HEK293 (cell line): ENCODE data around the gene KIF12.

Experiments
- CTCF ChIA-PET: fragments of 350-600 bp; formaldehyde crosslinking; extraction: SDS; loops from one replicate; lab custom pipeline; 2021; ENCODE audit warnings: antibody characterized with exemption; lab: Yijun Ruan, JAX
- POLR2A ChIA-PET: fragments of 300-600 bp; formaldehyde crosslinking; extraction: SDS; loops from one replicate; lab custom pipeline; 2020; ENCODE audit warnings: antibody characterized with exemption, inconsistent platforms; lab: Yijun Ruan, JAX
- H3K27ac ChIP-seq: fragments of 200-500 bp; sonication (Bioruptor generic); 2 replicates; pipeline ENCODE4 v1.5.1; 2014; ENCODE audit warnings: low read depth, low read length, control low read depth, inconsistent platforms; ENCODE audit errors: extremely low read depth
- H3K36me3 ChIP-seq, 2 experiments: fragments of 200-500 bp in 1 of 2; sonication (Bioruptor generic) in 1 of 2; 1 replicate in 1 of 2; 2 replicates in 1 of 2; pipeline ENCODE4 v1.5.1; 2014 to 2017; ENCODE audit warnings: inconsistent platforms in 2 of 2, low read length in 2 of 2; ENCODE audit not compliant: control insufficient read depth in 2 of 2, insufficient read depth in 1 of 2
- H3K4me1 ChIP-seq: fragments of 200-500 bp; sonication (Bioruptor generic); 2 replicates; pipeline ENCODE4 v1.5.1; 2014; ENCODE audit warnings: mild to moderate bottlenecking, low read length, inconsistent platforms; ENCODE audit not compliant: control insufficient read depth, insufficient read depth
- H3K4me3 ChIP-seq: 2 replicates; pipeline ENCODE4 v1.5.1; 2011; ENCODE audit warnings: low read depth, mild to moderate bottlenecking, control low read depth, low read length, moderate library complexity
- H3K9me3 ChIP-seq: fragments of 200-500 bp; sonication (Bioruptor generic); 2 replicates; pipeline ENCODE4 v1.5.1; 2014; ENCODE audit warnings: low read depth, low read length, inconsistent platforms; ENCODE audit not compliant: control insufficient read depth, insufficient read depth
- GLI4 ChIP-seq: fragments of 450-650 bp; formaldehyde crosslinking; IDR thresholded peaks from 2 replicates; pipeline ENCODE4 v1.5.1; 2016; ENCODE audit warnings: missing biosample characterization, missing genetic modification characterization
- MZF1 ChIP-seq: fragments of 450-650 bp; formaldehyde crosslinking; IDR thresholded peaks from 2 replicates; pipeline ENCODE4 v1.5.1; 2017; ENCODE audit warnings: missing biosample characterization, missing genetic modification characterization, borderline replicate concordance
- OVOL3 ChIP-seq: fragments of 450-650 bp; formaldehyde crosslinking; IDR thresholded peaks from 2 replicates; pipeline ENCODE4 v1.5.1; 2016; ENCODE audit warnings: missing biosample characterization, missing genetic modification characterization
- PATZ1 ChIP-seq: fragments of 450-650 bp; formaldehyde crosslinking; IDR thresholded peaks from 2 replicates; pipeline ENCODE4 v1.5.1; 2016; ENCODE audit warnings: missing biosample characterization, missing genetic modification characterization
- SALL2 ChIP-seq: fragments of 450-650 bp; formaldehyde crosslinking; IDR thresholded peaks from 2 replicates; pipeline ENCODE4 v1.5.0; 2017; ENCODE audit warnings: missing biosample characterization, mild to moderate bottlenecking, missing genetic modification characterization, borderline replicate concordance
- ZIC2 ChIP-seq: fragments of 450-650 bp; formaldehyde crosslinking; IDR thresholded peaks from 2 replicates; pipeline ENCODE4 v1.5.1; 2016; ENCODE audit warnings: missing biosample characterization, missing genetic modification characterization
- ZNF10 ChIP-seq: fragments of 450-650 bp; formaldehyde crosslinking; IDR thresholded peaks from 2 replicates; pipeline ENCODE4 v1.5.1; 2017; ENCODE audit warnings: missing biosample characterization, missing genetic modification characterization
- ZNF121 ChIP-seq: fragments of 450-650 bp; formaldehyde crosslinking; IDR thresholded peaks from 2 replicates; pipeline ENCODE4 v1.5.1; 2016; ENCODE audit warnings: missing biosample characterization, missing genetic modification characterization
- ZNF133 ChIP-seq: fragments of 450-650 bp; formaldehyde crosslinking; IDR thresholded peaks from 2 replicates; pipeline ENCODE4 v1.5.1; 2016; ENCODE audit warnings: missing biosample characterization, missing genetic modification characterization
- ZNF138 ChIP-seq: fragments of 450-650 bp; formaldehyde crosslinking; IDR thresholded peaks from 2 replicates; pipeline ENCODE4 v1.5.1; 2016; ENCODE audit warnings: missing biosample characterization, missing genetic modification characterization, borderline replicate concordance
- ZNF335 ChIP-seq: fragments of 450-650 bp; formaldehyde crosslinking; conservative IDR thresholded peaks from 2 replicates; pipeline ENCODE4 v1.5.1; 2016; ENCODE audit warnings: missing biosample characterization, missing genetic modification characterization
- ZNF366 ChIP-seq: fragments of 450-650 bp; formaldehyde crosslinking; conservative IDR thresholded peaks from 2 replicates; pipeline ENCODE4 v1.5.1; 2016; ENCODE audit warnings: missing biosample characterization, missing genetic modification characterization
- ZNF548 ChIP-seq: fragments of 450-650 bp; formaldehyde crosslinking; IDR thresholded peaks from 2 replicates; pipeline ENCODE4 v1.5.1; 2016; ENCODE audit warnings: missing biosample characterization, missing genetic modification characterization
- ZNF600 ChIP-seq: fragments of 450-650 bp; formaldehyde crosslinking; IDR thresholded peaks from 2 replicates; pipeline ENCODE4 v1.5.1; 2016; ENCODE audit warnings: missing biosample characterization, missing genetic modification characterization
- ZNF610 ChIP-seq: fragments of 450-650 bp; formaldehyde crosslinking; IDR thresholded peaks from 2 replicates; pipeline ENCODE4 v1.5.1; 2016; ENCODE audit warnings: missing biosample characterization, missing genetic modification characterization, borderline replicate concordance
- ZNF629 ChIP-seq: fragments of 450-650 bp; formaldehyde crosslinking; IDR thresholded peaks from 2 replicates; pipeline ENCODE4 v1.5.1; 2017; ENCODE audit warnings: missing biosample characterization, missing genetic modification characterization
- ZNF701 ChIP-seq: fragments of 450-650 bp; formaldehyde crosslinking; IDR thresholded peaks from 2 replicates; pipeline ENCODE4 v1.5.1; 2016; ENCODE audit warnings: missing biosample characterization, missing genetic modification characterization
- ZNF707 ChIP-seq: fragments of 450-650 bp; formaldehyde crosslinking; IDR thresholded peaks from 2 replicates; pipeline ENCODE4 v1.5.1; 2016; ENCODE audit warnings: missing biosample characterization, missing genetic modification characterization
- ZNF837 ChIP-seq: fragments of 450-650 bp; formaldehyde crosslinking; IDR thresholded peaks from 2 replicates; pipeline ENCODE4 v1.5.1; 2016; ENCODE audit warnings: missing biosample characterization, missing genetic modification characterization
- ZNF843 ChIP-seq: fragments of 450-650 bp; formaldehyde crosslinking; IDR thresholded peaks from 2 replicates; pipeline ENCODE4 v1.5.1; 2016; ENCODE audit warnings: missing biosample characterization, missing genetic modification characterization
- ZSCAN16 ChIP-seq: fragments of 450-650 bp; formaldehyde crosslinking; IDR thresholded peaks from 2 replicates; pipeline ENCODE4 v1.5.1; 2016; ENCODE audit warnings: missing biosample characterization, missing genetic modification characterization
- TF ChIP-seq, protein P1 (sequence below): fragments of 450-650 bp; formaldehyde crosslinking; IDR thresholded peaks from 2 replicates; pipeline ENCODE4 v1.5.1; 2016; ENCODE audit warnings: missing biosample characterization, missing genetic modification characterization
- TF ChIP-seq, protein P2 (sequence below): fragments of 450-650 bp; formaldehyde crosslinking; IDR thresholded peaks from 2 replicates; pipeline ENCODE4 v1.5.1; 2017; ENCODE audit warnings: missing biosample characterization, missing genetic modification characterization

The KIF12 gene

GRCh38 chr9:114096041-114096511 is 3.0 kb downstream of the KIF12 start:
- ChIA-PET POLR2A (no interaction called here), CTCF (interaction anchor here (0.5 to 4.7 kb wide), 9 partner anchors 12 to 526 kb away, joined by 3 to 54 read pairs (median 3); no protein-coding TSS in a partner anchor)
- no peak overlapping the region for H3K27ac ChIP-seq
- no peaks in the 10 kb centered on the region for H3K4me1 ChIP-seq
- no peaks in the 10 kb centered on the region for H3K9me3 ChIP-seq
- H3K4me3 ChIP-seq: no peak overlapping the region
- H3K36me3 ChIP-seq: no peaks in the 10 kb centered on the region
- TF ChIP-seq ZNF121 (tag by site-specific recombination) (no peak), ZNF366 (tag by site-specific recombination) (no peak), ZIC2 (peak; percentile 37), ZNF707 (tag by site-specific recombination) (no peak), SALL2 (tag by site-specific recombination) (no peak), ZNF133 (no peak)
- TF ChIP-seq, protein P1, sequence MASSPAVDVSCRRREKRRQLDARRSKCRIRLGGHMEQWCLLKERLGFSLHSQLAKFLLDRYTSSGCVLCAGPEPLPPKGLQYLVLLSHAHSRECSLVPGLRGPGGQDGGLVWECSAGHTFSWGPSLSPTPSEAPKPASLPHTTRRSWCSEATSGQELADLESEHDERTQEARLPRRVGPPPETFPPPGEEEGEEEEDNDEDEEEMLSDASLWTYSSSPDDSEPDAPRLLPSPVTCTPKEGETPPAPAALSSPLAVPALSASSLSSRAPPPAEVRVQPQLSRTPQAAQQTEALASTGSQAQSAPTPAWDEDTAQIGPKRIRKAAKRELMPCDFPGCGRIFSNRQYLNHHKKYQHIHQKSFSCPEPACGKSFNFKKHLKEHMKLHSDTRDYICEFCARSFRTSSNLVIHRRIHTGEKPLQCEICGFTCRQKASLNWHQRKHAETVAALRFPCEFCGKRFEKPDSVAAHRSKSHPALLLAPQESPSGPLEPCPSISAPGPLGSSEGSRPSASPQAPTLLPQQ: no peak
- TF ChIP-seq, all 188 proteins: peak for 1

DNA sequence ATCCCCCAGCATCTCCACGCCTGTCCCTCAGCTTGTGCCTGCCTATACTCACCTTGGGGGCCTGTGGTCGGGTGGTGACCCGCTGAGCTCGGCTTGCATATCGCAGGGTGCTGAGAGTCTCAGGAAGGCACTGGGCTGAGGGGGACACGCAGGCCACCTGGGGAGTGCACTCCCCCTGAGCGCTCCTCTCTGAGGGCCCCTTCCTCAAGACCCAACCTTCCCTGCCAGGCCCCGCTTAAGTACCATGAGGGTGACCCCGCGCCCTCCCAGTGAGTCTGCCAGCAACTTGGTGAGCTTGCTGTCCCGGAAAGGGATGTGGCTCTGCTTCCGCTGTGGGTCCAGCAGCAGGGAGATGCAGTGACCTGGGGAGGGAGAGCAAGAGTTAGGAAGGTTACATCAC is 4.1 kb downstream of the KIF12 start:
- H3K4me3 ChIP-seq: no peak overlapping the region
- H3K36me3 ChIP-seq: no peaks in the 10 kb centered on the region
- no peaks in the 10 kb centered on the region for H3K9me3 ChIP-seq
- ChIA-PET CTCF (interaction anchor here (1.8 to 4.7 kb wide), 3 partner anchors 12 to 196 kb away, joined by 9 to 54 read pairs (median 29); no protein-coding TSS in a partner anchor), POLR2A (no interaction called here)
- no peak overlapping the region for H3K27ac ChIP-seq
- H3K4me1 ChIP-seq: no peaks in the 10 kb centered on the region
- TF ChIP-seq ZIC2: 0 out of 2 replicates have a peak, but pooled peaks have one; percentile 15
- TF ChIP-seq ZSCAN16 (tag by site-specific recombination): no peak
- TF ChIP-seq ZNF837 (tag by site-specific recombination): no peak
- no peak for TF ChIP-seq ZNF548 (tag by site-specific recombination)

DNA sequence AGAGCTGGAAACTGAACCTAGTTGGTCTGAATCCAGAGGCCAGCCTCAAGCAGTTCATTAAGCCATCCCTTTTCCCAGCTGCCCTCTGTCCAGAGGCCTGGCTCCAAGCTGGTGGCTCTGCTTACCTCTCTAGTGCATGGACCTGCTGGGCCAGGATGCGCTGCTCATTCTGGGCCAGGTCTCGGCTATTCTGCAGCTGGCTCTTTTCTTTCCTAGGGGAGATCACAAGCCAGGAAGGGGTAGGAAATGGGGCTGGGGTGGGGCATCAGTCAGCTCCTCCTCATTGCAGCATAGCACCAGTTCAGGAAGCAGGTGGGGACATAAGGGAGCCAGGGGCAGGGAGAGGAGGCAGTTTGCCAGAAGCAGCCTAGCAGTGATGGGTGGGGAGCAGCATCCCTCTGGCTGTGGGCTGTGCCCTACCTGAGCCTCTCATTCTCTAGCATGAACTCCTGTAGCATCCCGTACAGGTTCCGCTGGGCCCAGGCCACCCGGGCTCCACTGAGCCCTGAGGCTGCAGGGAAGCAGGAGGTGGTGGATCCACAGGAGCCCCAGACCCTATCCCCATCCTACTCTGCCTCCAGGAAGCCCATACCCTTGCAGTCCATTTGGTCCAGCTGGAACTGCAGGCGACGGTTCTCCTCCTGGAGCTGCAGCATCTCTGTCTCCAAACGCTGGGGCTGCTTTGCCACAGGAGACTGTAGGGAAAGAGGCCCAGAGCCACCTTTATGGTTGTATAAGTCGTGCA is 5.2 kb downstream of the KIF12 start:
- H3K9me3 ChIP-seq: no peaks in the 10 kb centered on the region
- TF ChIP-seq MZF1 (tag by site-specific recombination) (no peak), ZNF701 (tag by site-specific recombination) (no peak), ZNF629 (tag by site-specific recombination) (no peak), PATZ1 (tag by site-specific recombination) (no peak), ZNF10 (no peak), GLI4 (tag by site-specific recombination) (no peak), ZNF138 (tag by site-specific recombination) (no peak), ZNF843 (tag by site-specific recombination) (no peak), ZNF610 (no peak), ZNF335 (tag by site-specific recombination) (no peak), OVOL3 (tag by site-specific recombination) (no peak), ZNF600 (tag by site-specific recombination) (no peak)
- TF ChIP-seq, protein P2, sequence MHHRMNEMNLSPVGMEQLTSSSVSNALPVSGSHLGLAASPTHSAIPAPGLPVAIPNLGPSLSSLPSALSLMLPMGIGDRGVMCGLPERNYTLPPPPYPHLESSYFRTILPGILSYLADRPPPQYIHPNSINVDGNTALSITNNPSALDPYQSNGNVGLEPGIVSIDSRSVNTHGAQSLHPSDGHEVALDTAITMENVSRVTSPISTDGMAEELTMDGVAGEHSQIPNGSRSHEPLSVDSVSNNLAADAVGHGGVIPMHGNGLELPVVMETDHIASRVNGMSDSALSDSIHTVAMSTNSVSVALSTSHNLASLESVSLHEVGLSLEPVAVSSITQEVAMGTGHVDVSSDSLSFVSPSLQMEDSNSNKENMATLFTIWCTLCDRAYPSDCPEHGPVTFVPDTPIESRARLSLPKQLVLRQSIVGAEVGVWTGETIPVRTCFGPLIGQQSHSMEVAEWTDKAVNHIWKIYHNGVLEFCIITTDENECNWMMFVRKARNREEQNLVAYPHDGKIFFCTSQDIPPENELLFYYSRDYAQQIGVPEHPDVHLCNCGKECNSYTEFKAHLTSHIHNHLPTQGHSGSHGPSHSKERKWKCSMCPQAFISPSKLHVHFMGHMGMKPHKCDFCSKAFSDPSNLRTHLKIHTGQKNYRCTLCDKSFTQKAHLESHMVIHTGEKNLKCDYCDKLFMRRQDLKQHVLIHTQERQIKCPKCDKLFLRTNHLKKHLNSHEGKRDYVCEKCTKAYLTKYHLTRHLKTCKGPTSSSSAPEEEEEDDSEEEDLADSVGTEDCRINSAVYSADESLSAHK: no peak
- TF ChIP-seq, all 188 proteins: peak for 0
- Histone ChIP-seq H3K36me3 (no peaks in the 10 kb centered on the region), H3K4me3 (no peak overlapping the region), H3K27ac (no peak overlapping the region), H3K4me1 (no peaks in the 10 kb centered on the region)
- ChIA-PET POLR2A (no interaction called here), CTCF (interaction anchor here (0.8 to 4.7 kb wide), 4 partner anchors 11 to 197 kb away, joined by 3 to 54 read pairs (median 19); no protein-coding TSS in a partner anchor)
